Skeletal muscle satellite cell (primary cell): ENCODE results near the gene HSPB7.
A peak's percentile ranks its signal among the peaks of the same experiment; 100 is the strongest.
"Not testable (repeated sequence)": the region's sequence is repeated elsewhere in the genome, so short reads cannot be mapped to it uniquely, and the experiment has no call there.

Experiments
- H3K27me3 ChIP-seq: 2 replicates; pipeline ENCODE4 v1.7.0; 2013; ENCODE audit warnings: low read length; ENCODE audit not compliant: control insufficient read depth, insufficient read depth
- H3K36me3 ChIP-seq: 2 replicates; pipeline ENCODE4 v1.7.0; 2013; ENCODE audit warnings: mild to moderate bottlenecking, control low read depth, low read length; ENCODE audit not compliant: insufficient read depth
- H3K4me1 ChIP-seq: 2 replicates; pipeline ENCODE4 v1.7.0; 2013; ENCODE audit warnings: low read length; ENCODE audit not compliant: control insufficient read depth, insufficient read depth
- H3K4me2 ChIP-seq: 2 replicates; pipeline ENCODE4 v1.7.0; 2013; ENCODE audit warnings: mild to moderate bottlenecking, low read length
- H3K4me3 ChIP-seq: 2 replicates; pipeline ENCODE4 v1.7.0; 2013; ENCODE audit warnings: low read length
- H3K9ac ChIP-seq: 2 replicates; pipeline ENCODE4 v1.7.0; 2013; ENCODE audit warnings: mild to moderate bottlenecking, low read depth, low read length, moderate library complexity
- H3K9me3 ChIP-seq: replicated peaks from 2 replicates; pipeline ENCODE4 v1.7.0; 2013; ENCODE audit warnings: mild to moderate bottlenecking, control low read depth, low read length

The HSPB7 gene

DNA sequence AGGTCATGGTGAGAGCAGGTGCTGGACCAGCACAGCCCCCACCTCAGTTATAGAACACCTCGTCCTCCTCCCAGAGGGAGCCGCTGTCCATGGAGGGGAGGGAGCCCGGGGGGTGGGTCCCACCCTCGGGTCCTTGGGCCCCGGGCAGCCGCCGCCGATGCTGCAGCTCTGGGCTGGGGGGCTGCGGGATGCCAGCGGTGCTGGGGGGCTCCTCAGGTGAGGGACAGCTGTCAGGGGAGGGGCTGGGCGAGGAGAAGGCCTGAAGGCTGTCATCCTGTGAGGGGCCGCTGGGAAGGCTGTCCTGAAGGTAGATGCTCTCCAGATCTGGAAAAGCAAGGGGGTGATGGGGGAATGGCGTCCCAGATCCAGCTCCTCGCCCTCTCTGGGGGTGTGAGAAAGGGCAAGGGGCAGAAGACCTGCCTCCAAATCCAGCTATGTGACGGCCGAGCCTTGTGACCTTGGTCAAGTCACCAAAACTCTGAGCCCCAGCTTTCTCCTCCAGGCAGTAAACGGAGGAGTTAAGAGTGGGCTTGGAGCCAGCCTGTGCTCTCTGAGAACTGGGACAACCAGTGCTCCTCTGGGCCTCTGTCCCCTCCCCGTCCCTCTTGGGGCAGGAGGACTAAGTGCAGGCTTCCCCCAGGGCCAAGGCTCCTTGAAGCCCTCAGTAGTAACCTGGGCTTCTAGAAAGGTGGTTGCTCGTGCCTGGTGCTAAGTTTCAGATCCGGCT, 40.7 kb upstream of the HSPB7 start:
- not testable (repeated sequence) for H3K4me1 ChIP-seq, H3K9ac ChIP-seq, H3K27me3 ChIP-seq, H3K9me3 ChIP-seq, H3K4me2 ChIP-seq, H3K36me3 ChIP-seq, H3K4me3 ChIP-seq

DNA sequence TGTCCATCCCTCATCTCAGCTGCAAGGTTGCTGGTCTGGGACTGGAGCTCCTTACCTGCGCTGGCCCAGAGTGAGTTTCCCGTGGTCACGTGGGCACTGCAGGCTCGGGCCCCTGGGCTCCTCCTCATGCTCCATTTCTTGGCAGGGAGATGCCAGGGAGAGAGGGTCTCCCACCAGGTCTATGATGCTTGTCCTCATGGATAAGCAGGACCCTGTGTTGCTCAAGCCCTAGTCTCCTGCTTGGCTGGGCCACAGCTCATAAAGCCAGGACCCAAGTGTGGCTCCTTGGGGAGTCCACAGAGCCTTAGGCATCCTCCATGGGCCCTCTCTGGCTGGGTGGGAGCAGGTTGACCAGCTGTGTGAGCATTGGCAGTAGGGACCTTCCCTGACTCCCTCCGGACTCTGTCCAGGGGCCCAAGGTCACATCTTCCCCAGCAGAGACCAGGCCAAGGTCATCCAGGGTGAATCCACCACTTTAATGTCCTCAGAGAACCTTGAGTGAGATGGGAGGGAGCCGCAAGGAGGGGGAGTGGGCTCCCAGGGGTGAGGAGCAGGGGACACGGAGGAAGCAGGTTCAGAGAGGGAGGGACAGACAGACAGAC, 39.6 kb upstream of the HSPB7 start:
- H3K36me3 ChIP-seq, H3K4me3 ChIP-seq, H3K27me3 ChIP-seq, H3K4me1 ChIP-seq, H3K9me3 ChIP-seq, H3K9ac ChIP-seq, H3K4me2 ChIP-seq: not testable (repeated sequence)

DNA sequence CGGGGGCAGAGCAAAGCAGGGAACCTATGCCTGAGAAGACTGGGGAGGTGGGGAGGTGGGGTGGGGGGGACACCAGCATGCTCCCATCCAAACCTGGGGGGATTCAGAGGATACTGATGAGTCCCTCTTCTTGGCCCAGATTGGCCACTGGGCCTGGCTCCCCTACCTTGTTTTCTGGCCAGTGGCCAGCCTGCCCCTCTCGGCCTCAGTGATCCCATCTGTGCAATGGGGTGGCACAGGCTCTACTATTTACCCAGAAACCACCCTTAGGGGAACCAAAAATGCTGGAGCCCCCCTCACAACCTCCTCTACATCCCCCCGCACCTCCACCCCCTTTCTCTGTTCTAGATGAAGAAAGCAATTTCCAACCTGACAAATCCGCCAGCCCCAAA, 38.7 kb upstream of the HSPB7 start:
- H3K36me3 ChIP-seq, H3K9ac ChIP-seq, H3K4me1 ChIP-seq, H3K4me3 ChIP-seq, H3K4me2 ChIP-seq, H3K27me3 ChIP-seq, H3K9me3 ChIP-seq: not testable (repeated sequence)

DNA sequence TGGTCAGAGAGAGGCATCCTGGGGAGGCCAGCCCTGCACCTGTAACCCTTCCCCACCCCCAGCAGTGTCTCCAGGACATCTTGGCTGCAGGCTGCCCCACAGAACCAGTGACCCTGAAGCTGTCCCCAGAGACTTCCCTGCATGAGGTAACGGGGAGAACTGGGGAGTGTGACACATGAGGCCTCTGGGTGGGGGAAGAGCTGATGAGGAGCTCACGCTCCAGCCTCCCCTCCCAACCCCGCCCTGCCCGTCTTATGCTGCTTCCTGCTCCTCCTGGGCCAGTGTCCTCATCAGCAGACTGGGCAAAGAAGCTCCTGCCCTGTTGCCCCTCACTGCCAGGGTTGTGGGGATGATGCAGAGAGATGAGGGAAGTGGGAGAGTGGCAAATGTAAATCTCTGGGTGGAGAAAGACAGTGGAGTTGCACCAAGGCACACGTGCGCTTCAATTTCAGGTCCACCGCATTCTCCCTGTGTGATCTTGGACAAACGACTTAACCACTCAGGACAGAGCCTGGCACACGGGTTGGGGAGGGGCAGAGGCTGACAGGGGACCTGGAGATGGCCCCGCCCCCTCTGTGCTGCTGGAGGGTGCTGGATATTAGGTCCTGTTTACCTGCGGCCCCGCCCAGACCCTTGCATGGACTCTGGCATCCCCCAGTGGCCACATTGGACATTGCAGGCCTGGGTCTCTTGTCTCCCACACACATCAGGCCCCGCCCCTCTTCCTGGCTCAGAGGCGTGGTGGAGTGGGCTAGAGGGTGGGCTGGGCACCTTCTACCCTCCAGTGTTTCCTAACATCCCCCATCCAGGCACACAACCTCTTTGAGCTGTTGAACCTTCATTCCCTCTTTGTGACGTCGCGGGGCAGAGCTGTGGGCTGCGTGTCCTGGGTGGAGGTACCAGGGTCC, 38.0 kb upstream of the HSPB7 start:
- Histone ChIP-seq H3K4me2 (no peak overlapping the region), H3K9ac (no peak overlapping the region), H3K36me3 (no peaks in the 10 kb centered on the region), H3K4me1 (no peaks in the 10 kb centered on the region), H3K4me3 (no peak overlapping the region), H3K9me3 (no peaks in the 10 kb centered on the region), H3K27me3 (peaks cover 8% of the 10 kb centered on the region)

DNA sequence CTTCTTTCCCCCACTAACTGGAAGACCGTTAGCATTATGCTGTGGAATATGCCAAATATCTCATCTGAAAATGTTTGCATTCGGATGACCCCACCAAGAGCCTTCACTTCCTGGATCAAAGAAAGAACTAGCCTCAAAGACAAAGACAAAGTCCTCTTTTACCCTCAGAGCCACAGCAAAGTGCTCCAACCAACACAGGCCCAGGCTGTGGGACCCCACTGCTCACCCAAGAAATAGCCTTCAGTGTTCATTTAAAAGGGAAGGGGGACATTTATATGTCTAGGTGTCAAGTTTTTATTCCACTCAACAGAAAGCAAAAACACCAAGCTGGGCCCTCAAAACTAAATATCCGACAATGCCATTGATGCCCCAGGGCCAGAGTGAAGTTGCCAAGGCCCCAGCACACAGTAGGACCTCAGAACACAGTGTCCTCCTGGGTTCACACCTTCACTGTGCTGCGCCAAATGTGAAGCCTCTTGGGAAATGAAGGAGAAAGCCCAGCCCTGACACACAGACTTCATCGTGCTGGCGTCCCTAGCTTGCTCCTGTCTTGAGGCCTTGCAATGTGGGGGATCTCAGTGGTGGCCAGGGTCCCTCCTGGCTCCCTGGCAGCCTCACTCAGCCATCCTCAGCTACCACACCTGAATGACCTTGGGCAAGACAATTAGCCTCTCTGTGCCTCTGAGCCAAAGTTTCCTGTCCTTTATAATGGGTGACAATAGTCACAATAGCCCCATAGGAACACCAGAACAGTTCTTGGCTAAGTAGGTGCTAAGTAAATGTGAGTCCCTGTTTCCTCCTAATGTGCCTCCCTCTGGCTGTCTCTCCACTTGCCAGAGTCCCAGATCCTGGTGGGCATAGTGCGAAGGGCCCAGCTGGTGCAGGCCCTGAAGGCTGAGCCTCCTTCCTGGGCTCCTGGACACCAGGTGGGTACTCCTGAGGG, 37.0 kb upstream of the HSPB7 start:
- Histone ChIP-seq H3K9ac (no peak overlapping the region), H3K4me2 (no peak overlapping the region), H3K36me3 (no peaks in the 10 kb centered on the region), H3K4me3 (no peak overlapping the region), H3K27me3 (peaks cover 8% of the 10 kb centered on the region), H3K9me3 (no peaks in the 10 kb centered on the region), H3K4me1 (no peaks in the 10 kb centered on the region)

DNA sequence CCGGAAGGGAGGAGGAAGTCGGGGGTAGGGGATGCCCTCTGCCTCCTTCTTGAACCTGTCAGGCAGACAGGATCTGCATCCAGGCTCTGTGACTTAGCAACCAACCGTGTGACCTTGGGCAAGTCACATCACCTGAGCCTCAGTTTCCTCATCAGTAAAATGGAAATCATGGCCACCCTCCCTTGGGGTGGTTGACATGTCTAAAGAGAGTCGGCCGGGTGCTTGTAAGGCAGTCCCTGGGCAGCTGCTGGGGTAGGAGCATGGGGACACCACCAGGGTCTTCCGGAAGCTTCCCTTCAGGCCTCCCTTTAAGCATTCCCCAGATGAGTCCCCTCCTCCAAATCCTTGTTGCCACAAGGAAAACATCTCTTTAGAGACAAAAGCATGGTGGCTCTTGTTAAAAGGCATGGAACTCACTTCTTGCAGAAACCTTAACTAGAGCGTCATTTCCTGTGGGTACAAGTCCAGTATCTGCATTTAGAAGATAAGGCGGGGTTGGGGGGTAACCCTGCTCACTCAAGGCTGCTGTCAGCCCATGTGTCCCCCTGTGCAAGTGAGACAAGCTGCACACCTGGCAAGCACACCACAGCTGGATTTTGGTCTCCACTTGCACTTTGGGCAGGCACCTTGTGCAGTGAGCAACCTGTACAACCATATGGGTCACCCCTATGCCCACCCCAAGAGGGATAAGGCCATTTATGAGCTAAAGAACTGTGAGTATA, 36.1 kb upstream of the HSPB7 start:
- Histone ChIP-seq H3K9ac (no peak overlapping the region), H3K9me3 (no peaks in the 10 kb centered on the region), H3K4me2 (no peak overlapping the region), H3K4me3 (no peak overlapping the region), H3K36me3 (no peaks in the 10 kb centered on the region), H3K4me1 (peaks cover under 1% of the 10 kb centered on the region), H3K27me3 (peaks cover 8% of the 10 kb centered on the region)

DNA sequence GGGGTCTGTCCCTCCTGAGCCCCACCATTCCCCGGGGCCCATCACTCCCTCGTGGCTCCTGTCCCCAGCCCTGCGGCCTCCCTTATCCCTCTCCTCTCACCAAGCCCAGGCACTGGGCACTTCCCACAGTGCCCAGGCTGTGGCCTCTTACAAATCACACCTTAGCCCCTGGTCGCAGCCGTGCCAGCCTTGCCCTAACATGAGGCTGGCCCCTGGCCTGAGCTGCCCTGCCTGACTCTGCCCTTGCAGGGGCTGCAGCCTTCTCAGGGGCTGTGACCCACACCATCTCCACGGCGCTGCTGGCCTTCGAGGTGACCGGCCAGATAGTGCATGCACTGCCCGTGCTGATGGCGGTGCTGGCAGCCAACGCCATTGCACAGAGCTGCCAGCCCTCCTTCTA, 34.1 kb upstream of the HSPB7 start:
- not testable (repeated sequence) for H3K4me1 ChIP-seq, H3K36me3 ChIP-seq, H3K4me2 ChIP-seq, H3K9ac ChIP-seq, H3K27me3 ChIP-seq, H3K9me3 ChIP-seq, H3K4me3 ChIP-seq

DNA sequence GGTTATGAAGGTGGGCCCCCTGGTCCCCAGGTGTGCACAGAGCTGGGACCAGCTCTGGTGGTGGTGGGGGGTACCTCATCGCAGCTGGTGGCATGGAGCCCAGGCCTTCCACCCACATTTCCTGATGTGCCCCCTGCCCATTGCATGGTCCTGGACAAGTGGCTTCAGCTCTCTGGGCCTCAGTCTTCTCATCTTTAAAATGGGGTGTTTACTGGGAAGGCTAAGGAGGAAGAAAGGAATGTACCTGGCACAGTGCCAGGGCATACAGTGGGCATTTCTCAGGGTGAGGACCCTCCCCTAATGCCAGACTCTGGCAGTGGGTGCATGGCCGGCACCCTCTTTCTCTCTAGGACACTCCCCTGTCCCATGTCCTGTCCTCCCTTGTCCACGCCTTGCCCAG, 33.2 kb upstream of the HSPB7 start:
- Histone ChIP-seq H3K4me1 (peaks cover 4% of the 10 kb centered on the region), H3K36me3 (no peaks in the 10 kb centered on the region), H3K4me3 (no peak overlapping the region), H3K9ac (no peak overlapping the region), H3K4me2 (no peak overlapping the region), H3K27me3 (peaks cover 5% of the 10 kb centered on the region), H3K9me3 (no peaks in the 10 kb centered on the region)

DNA sequence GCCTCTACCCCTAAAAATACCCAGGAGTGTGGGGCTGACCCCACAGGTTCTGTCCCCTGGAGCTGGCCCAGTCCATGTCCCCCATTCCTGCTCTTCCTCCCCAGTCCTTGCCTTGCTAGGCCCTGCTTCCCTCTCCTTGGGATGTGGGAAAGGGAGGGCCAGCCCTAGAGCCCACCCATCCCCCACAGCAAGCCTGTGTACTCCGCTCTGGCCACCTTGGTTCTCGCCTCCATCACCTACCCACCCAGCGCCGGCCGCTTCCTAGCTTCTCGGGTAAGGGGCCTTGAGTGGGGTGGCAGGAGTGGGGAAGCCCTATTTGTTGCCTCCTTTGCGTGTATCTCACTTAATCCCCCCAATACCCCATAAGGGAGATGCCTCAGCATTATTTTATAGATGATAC, 32.5 kb upstream of the HSPB7 start:
- Histone ChIP-seq H3K4me1 (peaks cover 4% of the 10 kb centered on the region), H3K4me2 (no peak overlapping the region), H3K36me3 (no peaks in the 10 kb centered on the region), H3K9ac (no peak overlapping the region), H3K9me3 (no peaks in the 10 kb centered on the region), H3K4me3 (no peak overlapping the region), H3K27me3 (peaks cover 5% of the 10 kb centered on the region)

DNA sequence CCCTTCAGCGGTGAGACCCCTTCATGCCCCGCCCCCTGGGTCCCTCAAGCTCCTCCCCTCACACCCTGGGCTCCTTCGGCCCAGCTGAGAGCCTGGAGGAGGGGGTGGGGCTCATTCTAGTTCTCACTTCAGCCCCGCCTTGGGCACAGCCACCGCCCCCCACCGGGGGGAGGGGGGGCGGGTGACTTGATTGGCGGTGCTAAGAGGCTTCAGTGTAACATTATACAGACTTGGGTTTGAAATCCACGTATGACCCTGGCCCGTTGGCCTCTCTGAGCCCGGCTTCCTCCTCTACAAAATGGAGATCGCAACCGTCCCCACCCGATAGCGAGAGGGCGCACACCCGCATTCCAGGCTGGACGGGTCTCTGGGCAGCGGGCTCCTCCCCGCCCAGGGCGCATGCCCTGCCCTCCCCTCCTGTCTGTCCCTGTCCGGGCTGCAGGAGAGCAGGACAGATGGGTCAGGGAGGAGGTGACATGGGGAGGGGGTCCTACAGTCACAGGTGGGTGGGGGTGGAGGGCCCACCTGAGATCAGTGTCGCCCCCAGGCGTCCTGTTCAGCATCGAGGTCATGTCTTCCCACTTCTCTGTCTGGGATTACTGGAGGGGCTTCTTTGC, 30.8 kb upstream of the HSPB7 start:
- Histone ChIP-seq H3K27me3 (peaks cover 5% of the 10 kb centered on the region), H3K4me2 (peak overlapping the region; percentile 86), H3K36me3 (no peaks in the 10 kb centered on the region), H3K4me1 (peaks cover 4% of the 10 kb centered on the region), H3K4me3 (peak overlapping the region; percentile 64), H3K9ac (peak overlapping the region; percentile 73), H3K9me3 (no peaks in the 10 kb centered on the region)
